H1 (cell line): ENCODE results near the gene NFATC1. TPM values are rescaled to one million over a fixed set of nuclear protein-coding genes. Genes with fewer than 3 reads are reported as not detected.

ENCODE experiments used
- CTCF ChIA-PET: fragments of 300-600 bp; sonication (Branson Sonifier 250); formaldehyde crosslinking; loops from one replicate; lab custom pipeline; 2021; ENCODE audit not compliant: partially characterized antibody; lab: Charles Lee
- POLR2A ChIA-PET: fragments of 300-600 bp; sonication (Branson Sonifier 250); formaldehyde crosslinking; loops from one replicate; lab custom pipeline; 2021; ENCODE audit warnings: inconsistent platforms; ENCODE audit not compliant: partially characterized antibody; lab: Charles Lee
- DNase-seq, 2 experiments: peaks; one replicate each; pipeline versions ENCODE4 v3.0.0 to v3.0.0-alpha.2; 2010 to 2022; ENCODE audit warnings: low spot score in 2 of 2, low read depth in 1 of 2, mixed read lengths in 1 of 2
- FAIRE-seq: peaks from 2 replicates; lab custom pipeline; 2011; peaks lifted over from hg19 to GRCh38; lab: Jason Lieb, UNC
- H2AFZ ChIP-seq: 2 replicates; pipeline ENCODE4 v1.8.1; 2012; ENCODE audit warnings: low read length, inconsistent platforms
- H2AK5ac ChIP-seq: 2 replicates; pipeline ENCODE4 v1.6.1; 2013; ENCODE audit warnings: low read depth, low read length
- H2BK120ac ChIP-seq: replicated peaks from 2 replicates; pipeline ENCODE3; 2013; ENCODE audit warnings: low read depth, low read length, inconsistent platforms
- H2BK12ac ChIP-seq: 2 replicates; pipeline ENCODE4 v1.6.1; 2013; ENCODE audit warnings: low read depth, low read length
- H2BK15ac ChIP-seq: 2 replicates; pipeline ENCODE4 v1.6.1; 2013; ENCODE audit warnings: low read length
- H2BK20ac ChIP-seq: 2 replicates; pipeline ENCODE4 v1.6.1; 2013; ENCODE audit warnings: low read length
- H2BK5ac ChIP-seq: 2 replicates; pipeline ENCODE4 v1.6.1; 2013; ENCODE audit warnings: low read depth, low read length
- H3K14ac ChIP-seq: 2 replicates; pipeline ENCODE4 v1.6.1; 2013; ENCODE audit warnings: inconsistent platforms; ENCODE audit not compliant: insufficient read length
- H3K18ac ChIP-seq: 2 replicates; pipeline ENCODE4 v1.6.1; 2013; ENCODE audit warnings: low read length; ENCODE audit errors: extremely low read depth
- H3K23ac ChIP-seq: 2 replicates; pipeline ENCODE4 v1.6.1; 2013; ENCODE audit warnings: inconsistent platforms; ENCODE audit not compliant: insufficient read length
- H3K23me2 ChIP-seq: 2 replicates; pipeline ENCODE4 v1.6.1; 2013; ENCODE audit warnings: low read depth, low read length
- H3K27ac ChIP-seq: 2 replicates; pipeline ENCODE4 v1.6.1; 2011; ENCODE audit warnings: low read depth, low read length, inconsistent platforms
- H3K27me3 ChIP-seq, 4 experiments: replicated peaks in 1 of 4; 1 replicate in 1 of 4; 2 replicates in 3 of 4; pipeline versions ENCODE4 v1.6.1 to v1.8.1; 2011 to 2013; ENCODE audit warnings: low read length in 3 of 4, mild to moderate bottlenecking in 3 of 4, inconsistent platforms in 2 of 4, mixed read lengths in 2 of 4, moderate library complexity in 1 of 4; ENCODE audit not compliant: control insufficient read depth in 3 of 4, insufficient read depth in 3 of 4; ENCODE audit errors: extremely low read depth in 1 of 4
- H3K36me3 ChIP-seq, 4 experiments: 2 replicates each; pipeline versions ENCODE4 v1.6.1 to v1.8.1; 2011 to 2013; ENCODE audit warnings: mild to moderate bottlenecking in 4 of 4, low read length in 3 of 4, moderate library complexity in 2 of 4, control low read depth in 1 of 4, inconsistent platforms in 1 of 4; ENCODE audit not compliant: insufficient read depth in 4 of 4, control insufficient read depth in 2 of 4
- H3K4ac ChIP-seq: replicated peaks from 2 replicates; pipeline ENCODE3; 2013; ENCODE audit warnings: low read length, low read depth, mixed read lengths, inconsistent platforms; ENCODE audit not compliant: insufficient read length
- H3K4me1 ChIP-seq, 4 experiments: replicated peaks in 1 of 4; 1 replicate in 1 of 4; 2 replicates in 3 of 4; pipeline versions ENCODE4 v1.6.1 to v1.8.1; 2011 to 2013; ENCODE audit warnings: low read length in 3 of 4, inconsistent platforms in 2 of 4, mixed read lengths in 1 of 4; ENCODE audit not compliant: insufficient read depth in 4 of 4, control insufficient read depth in 3 of 4
- H3K4me2 ChIP-seq, 2 experiments: 2 replicates each; pipeline versions ENCODE4 v1.6.1 to v1.8.1; 2011 to 2013; ENCODE audit warnings: low read depth in 2 of 2, low read length in 2 of 2, control low read depth in 1 of 2, inconsistent platforms in 1 of 2, mild to moderate bottlenecking in 1 of 2; ENCODE audit not compliant: insufficient read depth in 1 of 2
- H3K4me3 ChIP-seq, 4 experiments: fragments of 200-600, 300-600 bp in 1 of 4; sonication (generic), shearing (Covaris generic), sonication (Bioruptor Twin) in 1 of 4; 2 replicates each; pipeline versions ENCODE4 v1.5.1 to v1.8.1; 2011 to 2016; ENCODE audit warnings: low read length in 4 of 4, low read depth in 3 of 4, control low read depth in 2 of 4, inconsistent platforms in 2 of 4, mild to moderate bottlenecking in 2 of 4, mixed read lengths in 1 of 4, moderate library complexity in 1 of 4; ENCODE audit not compliant: insufficient read depth in 2 of 4; ENCODE audit errors: extremely low read depth in 1 of 4
- H3K56ac ChIP-seq: replicated peaks from 2 replicates; pipeline ENCODE3; 2013; ENCODE audit warnings: low read depth, mild to moderate bottlenecking, mixed read lengths, low read length, inconsistent platforms; ENCODE audit not compliant: insufficient read length
- H3K79me1 ChIP-seq: 2 replicates; pipeline ENCODE4 v1.6.1; 2013; ENCODE audit warnings: low read depth, low read length, control low read depth
- H3K79me2 ChIP-seq, 2 experiments: 2 replicates each; pipeline versions ENCODE4 v1.6.1 to v1.8.1; 2012 to 2013; ENCODE audit warnings: low read length in 2 of 2, mild to moderate bottlenecking in 2 of 2, inconsistent platforms in 1 of 2; ENCODE audit not compliant: insufficient read depth in 2 of 2, control insufficient read depth in 1 of 2
- H3K9ac ChIP-seq, 4 experiments: replicated peaks in 1 of 4; 1 replicate in 1 of 4; 2 replicates in 3 of 4; pipeline versions ENCODE4 v1.6.1 to v1.8.1; 2011 to 2013; ENCODE audit warnings: low read depth in 3 of 4, low read length in 3 of 4, control low read depth in 2 of 4, mild to moderate bottlenecking in 2 of 4, moderate library complexity in 2 of 4, inconsistent platforms in 1 of 4; ENCODE audit errors: extremely low read depth in 1 of 4
- H3K9me3 ChIP-seq, 2 experiments: 2 replicates each; pipeline versions ENCODE4 v1.6.1 to v1.8.1; 2012 to 2013; ENCODE audit warnings: mild to moderate bottlenecking in 2 of 2, moderate library complexity in 2 of 2, control low read depth in 1 of 2, inconsistent platforms in 1 of 2, low read depth in 1 of 2, low read length in 1 of 2, mixed read lengths in 1 of 2; ENCODE audit not compliant: insufficient read depth in 2 of 2
- H4K20me1 ChIP-seq, 2 experiments: replicated peaks in 1 of 2; 2 replicates each; pipeline versions ENCODE3 to v1.8.1; 2011 to 2013; ENCODE audit warnings: inconsistent platforms in 2 of 2, low read length in 2 of 2, mild to moderate bottlenecking in 1 of 2; ENCODE audit not compliant: insufficient read depth in 2 of 2, control insufficient read depth in 1 of 2
- H4K5ac ChIP-seq: 2 replicates; pipeline ENCODE4 v1.6.1; 2013; ENCODE audit warnings: low read length, low read depth, mixed read lengths, inconsistent platforms; ENCODE audit not compliant: insufficient read length
- H4K8ac ChIP-seq: 2 replicates; pipeline ENCODE4 v1.8.0; 2013; ENCODE audit warnings: mild to moderate bottlenecking, moderate library complexity, low read length, inconsistent platforms; ENCODE audit not compliant: insufficient read depth; ENCODE audit errors: extremely low read depth
- H4K91ac ChIP-seq: replicated peaks from 2 replicates; pipeline ENCODE3; 2013; ENCODE audit warnings: low read length, mixed read lengths, inconsistent platforms; ENCODE audit not compliant: insufficient read length
- CBX8 ChIP-seq: fragments of 300-800, 300-1000 bp; sonication (generic); IDR thresholded peaks from 2 replicates; pipeline ENCODE4 v1.7.1; 2016; ENCODE audit warnings: low read depth, low read length, borderline replicate concordance
- CEBPB ChIP-seq: IDR thresholded peaks from 2 replicates; pipeline ENCODE4 v1.6.1; 2012; ENCODE audit warnings: low read depth, low read length
- CREB1 ChIP-seq: IDR thresholded peaks from 2 replicates; pipeline ENCODE4 v1.6.1; 2012; ENCODE audit warnings: inconsistent platforms
- PHF8 ChIP-seq: fragments of 200-600 bp; sonication (generic); conservative IDR thresholded peaks from 2 replicates; pipeline ENCODE4 v1.7.1; 2012; ENCODE audit warnings: low read depth, mild to moderate bottlenecking, inconsistent platforms, low read length, moderate library complexity
- SP4 ChIP-seq: IDR thresholded peaks from 2 replicates; pipeline ENCODE4 v1.6.1; 2012; ENCODE audit warnings: low read length, inconsistent platforms
- ZNF274 ChIP-seq: IDR thresholded peaks from 2 replicates; pipeline ENCODE4 v1.7.0; 2012; ENCODE audit warnings: low read length, borderline replicate concordance; ENCODE audit errors: extremely low read depth
- WGBS, 2 experiments: shearing (Covaris generic) in 1 of 2; methylation state at CpG; one replicate each; pipeline versions ENCODE4 v1.1.6 to v1.1.7; 2013 to 2015; ENCODE audit warnings: low lambda C conversion rate in 2 of 2, mixed read lengths in 2 of 2, inconsistent platforms in 1 of 2, low coverage in 1 of 2, missing lambda C conversion rate in 1 of 2; ENCODE audit not compliant: insufficient replicate concordance in 2 of 2, insufficient coverage in 1 of 2, insufficient read length in 1 of 2; ENCODE audit errors: extremely low coverage in 1 of 2, missing lambda C conversion rate in 1 of 2; 5-methylcytosine and 5-hydroxymethylcytosine counted together
- polyA plus RNA-seq, 7 experiments: library from polyadenylated mRNA; depleted of rRNA in 3 of 7; stranded (reverse) in 5 of 7; unstranded in 2 of 7; fragments of >200 nt in 5 of 7; fragments of 200-250 nt in 2 of 7; gene quantifications; 1 replicate in 5 of 7; 2 replicates in 1 of 7; 4 replicates in 1 of 7; pipeline versions ENCODE4 v1.2.1 to v1.2.3, GENCODE V29; 2011 to 2013; ENCODE audit warnings: missing spikeins in 2 of 7, mixed read lengths in 2 of 7
- total RNA-seq: library from RNA; stranded (reverse); fragmentation: NEBNext Ultra II Directional; extraction: Animal tissue kit (Norgen Biotek cat#: 25700); gene quantifications from 2 replicates; pipeline ENCODE4 v1.2.1, GENCODE V29; 2021
- TF ChIP-seq, protein P1 (sequence below): IDR thresholded peaks from 2 replicates; pipeline ENCODE4 v1.6.1; 2012; ENCODE audit warnings: inconsistent platforms
- TF ChIP-seq, protein P2 (sequence below): IDR thresholded peaks from 2 replicates; pipeline ENCODE4 v1.6.1; 2011; ENCODE audit warnings: low read length, improper control_type of control experiment
- TF ChIP-seq, protein P3 (sequence below): IDR thresholded peaks from 2 replicates; pipeline ENCODE4 v1.6.1; 2011; ENCODE audit warnings: low read depth, mild to moderate bottlenecking, low read length; ENCODE audit not compliant: insufficient read depth

NFATC1 gene
- total and polyA plus RNA-seq, 2 of the 8 experiments (the other 6 are each of a cell fraction or from before 2014, with no cell fraction given), result 2.0 to 6.6 TPM

DNA sequence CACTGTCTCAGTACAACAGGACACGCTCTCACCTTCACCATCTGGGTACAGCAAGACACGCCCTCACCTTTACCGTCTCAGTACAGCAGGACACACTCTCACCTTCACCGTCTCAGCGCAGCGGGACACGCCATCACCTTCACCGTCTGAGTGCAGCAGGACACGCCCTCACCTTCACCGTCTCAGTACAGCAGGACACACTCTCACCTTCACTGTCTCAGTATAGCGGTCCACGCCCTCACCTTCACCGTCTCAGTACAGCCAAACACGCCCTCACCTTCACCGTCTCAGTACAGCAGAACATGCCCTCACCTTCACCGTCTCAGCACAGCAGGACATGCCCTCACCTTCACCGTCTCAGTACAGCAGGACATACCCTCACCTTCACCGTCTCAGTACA lies 174.0 kb downstream of the NFATC1 start:
- Histone ChIP-seq H2BK20ac (peak overlapping the region; percentile 28), H2AFZ (peak overlapping the region; percentile 42; the same call in 1 of the 2 replicates), H3K27me3 (no peaks in the 10 kb centered on the region; a peak in 1 of 7 replicates), H3K4ac (peak overlapping the region; percentile 71), H3K18ac (no peak overlapping the region), H3K4me3 (no peak overlapping the region), H3K4me2 (no peak overlapping the region), H2BK15ac (peak overlapping the region; percentile 53), H2AK5ac (peak overlapping the region; percentile 53), H3K27ac (no peak overlapping the region), H3K23me2 (no peaks in the 10 kb centered on the region), H2BK12ac (peak overlapping the region; percentile 99), H3K36me3 (no peaks in the 10 kb centered on the region), H3K56ac (no peak overlapping the region), H3K23ac (no peak overlapping the region), H4K20me1 (no peaks in the 10 kb centered on the region), H3K9ac (no peak overlapping the region), H4K8ac (no peak overlapping the region; the same call in 1 of the 2 replicates), H3K79me1 (no peaks in the 10 kb centered on the region), H2BK5ac (peak overlapping the region; percentile 95), H3K79me2 (no peaks in the 10 kb centered on the region), H4K91ac (peak overlapping the region; percentile 86), H3K14ac (no peak overlapping the region), H3K4me1 (peaks cover 0 to 10% (median 6%) of the 10 kb centered on the region in 4 experiments; a peak in 4 of 7 replicates), H3K9me3 (peaks cover 8 to 18% of the 10 kb centered on the region in 2 experiments; a peak in 3 of 4 replicates), H4K5ac (no peak overlapping the region), H2BK120ac (no peak overlapping the region)
- DNase-seq (no peak), FAIRE-seq (no peak)
- ChIA-PET POLR2A (no interaction called here), CTCF (no interaction called here)
- TF ChIP-seq, protein P1, sequence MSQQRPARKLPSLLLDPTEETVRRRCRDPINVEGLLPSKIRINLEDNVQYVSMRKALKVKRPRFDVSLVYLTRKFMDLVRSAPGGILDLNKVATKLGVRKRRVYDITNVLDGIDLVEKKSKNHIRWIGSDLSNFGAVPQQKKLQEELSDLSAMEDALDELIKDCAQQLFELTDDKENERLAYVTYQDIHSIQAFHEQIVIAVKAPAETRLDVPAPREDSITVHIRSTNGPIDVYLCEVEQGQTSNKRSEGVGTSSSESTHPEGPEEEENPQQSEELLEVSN, result no peak
- TF ChIP-seq, protein P2, sequence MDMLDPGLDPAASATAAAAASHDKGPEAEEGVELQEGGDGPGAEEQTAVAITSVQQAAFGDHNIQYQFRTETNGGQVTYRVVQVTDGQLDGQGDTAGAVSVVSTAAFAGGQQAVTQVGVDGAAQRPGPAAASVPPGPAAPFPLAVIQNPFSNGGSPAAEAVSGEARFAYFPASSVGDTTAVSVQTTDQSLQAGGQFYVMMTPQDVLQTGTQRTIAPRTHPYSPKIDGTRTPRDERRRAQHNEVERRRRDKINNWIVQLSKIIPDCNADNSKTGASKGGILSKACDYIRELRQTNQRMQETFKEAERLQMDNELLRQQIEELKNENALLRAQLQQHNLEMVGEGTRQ, result no peak
- TF ChIP-seq CBX8 (no peak), CREB1 (no peak), CEBPB (no peak), SP4 (no peak), ZNF274 (no peak), PHF8 (no peak)
- TF ChIP-seq, protein P3, sequence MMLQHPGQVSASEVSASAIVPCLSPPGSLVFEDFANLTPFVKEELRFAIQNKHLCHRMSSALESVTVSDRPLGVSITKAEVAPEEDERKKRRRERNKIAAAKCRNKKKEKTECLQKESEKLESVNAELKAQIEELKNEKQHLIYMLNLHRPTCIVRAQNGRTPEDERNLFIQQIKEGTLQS, result no peak
- WGBS, 2 experiments, result 94% methylated on average over 18 of the region's 18 CpGs; no CpG with 5 or more reads in 1 of the 2 experiments
